ENCODE results near the gene COL8A1.
"Not testable (repeated sequence)": the region's sequence is repeated elsewhere in the genome, so short reads cannot be mapped to it uniquely, and the experiment has no call there.

DNA sequence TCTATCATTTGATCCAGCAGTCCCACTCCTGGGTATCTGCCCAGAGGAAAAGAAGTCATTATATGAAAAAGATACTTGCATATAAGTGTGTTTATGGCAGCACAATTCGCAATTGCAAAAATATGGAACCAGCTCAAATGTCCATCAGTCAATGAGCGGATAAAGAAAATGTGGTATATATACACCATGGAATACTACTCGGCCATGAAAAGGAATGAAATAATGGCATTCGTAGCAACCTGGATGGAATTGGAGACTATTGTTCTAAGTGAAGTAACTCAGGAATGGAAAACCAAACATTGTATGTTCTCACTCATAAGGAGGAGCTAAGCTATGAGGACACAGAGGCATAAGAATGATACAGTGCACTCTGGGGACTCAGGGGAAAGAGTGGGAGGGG is 203.6 kb downstream of the COL8A1 start:
- not testable (repeated sequence) for TF ChIP-seq POLR2A (IDR thresholded peaks at IDR 0.05)
- TF ChIP-seq, protein P1, sequence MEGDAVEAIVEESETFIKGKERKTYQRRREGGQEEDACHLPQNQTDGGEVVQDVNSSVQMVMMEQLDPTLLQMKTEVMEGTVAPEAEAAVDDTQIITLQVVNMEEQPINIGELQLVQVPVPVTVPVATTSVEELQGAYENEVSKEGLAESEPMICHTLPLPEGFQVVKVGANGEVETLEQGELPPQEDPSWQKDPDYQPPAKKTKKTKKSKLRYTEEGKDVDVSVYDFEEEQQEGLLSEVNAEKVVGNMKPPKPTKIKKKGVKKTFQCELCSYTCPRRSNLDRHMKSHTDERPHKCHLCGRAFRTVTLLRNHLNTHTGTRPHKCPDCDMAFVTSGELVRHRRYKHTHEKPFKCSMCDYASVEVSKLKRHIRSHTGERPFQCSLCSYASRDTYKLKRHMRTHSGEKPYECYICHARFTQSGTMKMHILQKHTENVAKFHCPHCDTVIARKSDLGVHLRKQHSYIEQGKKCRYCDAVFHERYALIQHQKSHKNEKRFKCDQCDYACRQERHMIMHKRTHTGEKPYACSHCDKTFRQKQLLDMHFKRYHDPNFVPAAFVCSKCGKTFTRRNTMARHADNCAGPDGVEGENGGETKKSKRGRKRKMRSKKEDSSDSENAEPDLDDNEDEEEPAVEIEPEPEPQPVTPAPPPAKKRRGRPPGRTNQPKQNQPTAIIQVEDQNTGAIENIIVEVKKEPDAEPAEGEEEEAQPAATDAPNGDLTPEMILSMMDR (IDR thresholded peaks at IDR 0.05), result not testable (repeated sequence)

All from stomach (tissue), 4 donors.